ENCODE data around the gene FADS2.

FADS2 gene

GRCh38 chr11:61806785-61807184 lies 21.3 kb upstream of the FADS2 start:
- no peak overlapping the region for H3K27ac ChIP-seq (ENCODE audit: low read length)
- peaks cover 8% of the 10 kb centered on the region; the same call in 1 of the 2 replicates for H4K20me1 ChIP-seq (ENCODE audit: insufficient read depth, low read length)

GRCh38 chr11:61810671-61811175 lies 17.4 kb upstream of the FADS2 start:
- TF ChIP-seq EZH2phosphoT487 (IDR thresholded peaks at IDR 0.05; ENCODE audit: low read depth) (no peak), CTCF (IDR thresholded peaks at IDR 0.05; ENCODE audit: low read depth, low read length) (no peak)
- Histone ChIP-seq H4K20me1 (ENCODE audit: insufficient read depth, low read length) (0 out of 2 replicates have a peak, but pooled peaks cover 4% of the 10 kb centered on the region), H3K4me3 (ENCODE audit: low read length) (no peak overlapping the region)

More at GRCh38 chr11:61806785-61807184, 21.3 kb upstream of the FADS2 start:
- Histone ChIP-seq H3K4me2 (ENCODE audit: low read length) (no peak overlapping the region), H3K27me3 (ENCODE audit: low read depth, low read length) (no peaks in the 10 kb centered on the region), H2AFZ (ENCODE audit: low read depth, low read length) (no peak overlapping the region), H3K36me3 (replicated peaks; ENCODE audit: low read depth, low read length) (peaks cover 86% of the 10 kb centered on the region), H3K9me3 (ENCODE audit: insufficient read depth, low read length) (no peaks in the 10 kb centered on the region), H3K4me3 (ENCODE audit: low read length) (no peak overlapping the region), H3K4me1 (ENCODE audit: low read length) (no peaks in the 10 kb centered on the region), H3K79me2 (ENCODE audit: low read length) (peaks cover 14% of the 10 kb centered on the region), H3K9ac (ENCODE audit: low read length) (no peak overlapping the region)
- no peak for TF ChIP-seq CTCF (IDR thresholded peaks at IDR 0.05; ENCODE audit: low read depth, low read length)
- TF ChIP-seq EZH2phosphoT487 (IDR thresholded peaks at IDR 0.05; ENCODE audit: low read depth) = no peak

GRCh38 chr11:61811831-61812230 lies 16.3 kb upstream of the FADS2 start:
- Histone ChIP-seq H3K4me3 (ENCODE audit: low read length) (no peak overlapping the region), H2AFZ (ENCODE audit: low read depth, low read length) (no peak overlapping the region), H3K27ac (ENCODE audit: low read length) (no peak overlapping the region), H3K27me3 (ENCODE audit: low read depth, low read length) (no peaks in the 10 kb centered on the region), H3K79me2 (ENCODE audit: low read length) (peaks cover 38% of the 10 kb centered on the region), H3K4me1 (ENCODE audit: low read length) (peaks cover 8% of the 10 kb centered on the region), H3K36me3 (replicated peaks; ENCODE audit: low read depth, low read length) (peaks cover 66% of the 10 kb centered on the region), H4K20me1 (ENCODE audit: insufficient read depth, low read length) (0 out of 2 replicates have a peak, but pooled peaks cover 4% of the 10 kb centered on the region), H3K4me2 (ENCODE audit: low read length) (no peak overlapping the region), H3K9ac (ENCODE audit: low read length) (no peak overlapping the region), H3K9me3 (ENCODE audit: insufficient read depth, low read length) (no peaks in the 10 kb centered on the region)
- TF ChIP-seq CTCF (IDR thresholded peaks at IDR 0.05; ENCODE audit: low read depth, low read length) (no peak), EZH2phosphoT487 (IDR thresholded peaks at IDR 0.05; ENCODE audit: low read depth) (no peak)

More at GRCh38 chr11:61810671-61811175, 17.4 kb upstream of the FADS2 start:
- H3K27ac ChIP-seq (ENCODE audit: low read length) = no peak overlapping the region
- H3K4me2 ChIP-seq (ENCODE audit: low read length) = no peak overlapping the region
- no peaks in the 10 kb centered on the region for H3K9me3 ChIP-seq (ENCODE audit: insufficient read depth, low read length)
- peaks cover 74% of the 10 kb centered on the region for H3K36me3 ChIP-seq (replicated peaks; ENCODE audit: low read depth, low read length)
- no peaks in the 10 kb centered on the region for H3K27me3 ChIP-seq (ENCODE audit: low read depth, low read length)
- peaks cover 29% of the 10 kb centered on the region for H3K79me2 ChIP-seq (ENCODE audit: low read length)
- no peak overlapping the region for H3K9ac ChIP-seq (ENCODE audit: low read length)
- no peak overlapping the region for H2AFZ ChIP-seq (ENCODE audit: low read depth, low read length)
- H3K4me1 ChIP-seq (ENCODE audit: low read length) = peaks cover 8% of the 10 kb centered on the region

GRCh38 chr11:61812736-61813411 lies 15.2 kb upstream of the FADS2 start:
- H3K36me3 ChIP-seq (replicated peaks; ENCODE audit: low read depth, low read length) = peaks cover 58% of the 10 kb centered on the region
- no peak overlapping the region for H3K4me3 ChIP-seq (ENCODE audit: low read length)
- peaks cover 39% of the 10 kb centered on the region for H3K79me2 ChIP-seq (ENCODE audit: low read length)
- no peaks in the 10 kb centered on the region for H3K27me3 ChIP-seq (ENCODE audit: low read depth, low read length)
- H3K4me2 ChIP-seq (ENCODE audit: low read length) = no peak overlapping the region
- H4K20me1 ChIP-seq (ENCODE audit: insufficient read depth, low read length) = 0 out of 2 replicates have a peak, but pooled peaks cover 4% of the 10 kb centered on the region
- H2AFZ ChIP-seq (ENCODE audit: low read depth, low read length) = no peak overlapping the region
- H3K4me1 ChIP-seq (ENCODE audit: low read length) = peaks cover 14% of the 10 kb centered on the region
- H3K9me3 ChIP-seq (ENCODE audit: insufficient read depth, low read length) = no peaks in the 10 kb centered on the region
- TF ChIP-seq EZH2phosphoT487 (IDR thresholded peaks at IDR 0.05; ENCODE audit: low read depth) = no peak
- TF ChIP-seq CTCF (IDR thresholded peaks at IDR 0.05; ENCODE audit: low read depth, low read length) = no peak
- no peak overlapping the region for H3K27ac ChIP-seq (ENCODE audit: low read length)
- no peak overlapping the region for H3K9ac ChIP-seq (ENCODE audit: low read length)

Measured in OCI-LY3 (cell line).